NCI-H774 (cell line): ENCODE measurements around the gene YIF1A.

Experiments used
- DNase-seq: peaks from one replicate; lab custom pipeline; 2025; lab: John Stamatoyannopoulos, UW

Gene YIF1A

GRCh38 chr11:66243782-66244535, 45.0 kb downstream of the YIF1A start:
- DNase-seq, result no peak

GRCh38 chr11:66242095-66242765, 46.7 kb downstream of the YIF1A start:
- no peak for DNase-seq

DNA sequence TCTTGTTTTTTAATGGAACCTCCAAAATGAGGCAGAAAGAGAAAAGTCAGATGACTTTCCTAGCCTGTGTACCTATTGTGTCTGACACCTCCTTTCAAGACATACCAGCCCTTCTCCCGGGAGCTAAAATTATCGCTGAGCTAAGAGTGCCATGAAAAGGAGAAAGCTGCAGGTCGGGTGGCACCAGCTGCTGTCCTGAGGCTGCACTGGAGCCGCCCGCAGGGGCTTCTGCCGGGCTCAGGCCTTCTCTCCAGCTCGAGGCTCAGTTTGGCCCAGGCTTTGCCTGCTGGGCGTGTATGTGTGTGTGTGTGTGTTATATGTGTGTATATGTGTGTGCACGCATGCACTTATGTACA, 48.2 kb downstream of the YIF1A start:
- DNase-seq, result no peak

GRCh38 chr11:66239998-66240780, 48.8 kb downstream of the YIF1A start:
- no peak for DNase-seq

DNA sequence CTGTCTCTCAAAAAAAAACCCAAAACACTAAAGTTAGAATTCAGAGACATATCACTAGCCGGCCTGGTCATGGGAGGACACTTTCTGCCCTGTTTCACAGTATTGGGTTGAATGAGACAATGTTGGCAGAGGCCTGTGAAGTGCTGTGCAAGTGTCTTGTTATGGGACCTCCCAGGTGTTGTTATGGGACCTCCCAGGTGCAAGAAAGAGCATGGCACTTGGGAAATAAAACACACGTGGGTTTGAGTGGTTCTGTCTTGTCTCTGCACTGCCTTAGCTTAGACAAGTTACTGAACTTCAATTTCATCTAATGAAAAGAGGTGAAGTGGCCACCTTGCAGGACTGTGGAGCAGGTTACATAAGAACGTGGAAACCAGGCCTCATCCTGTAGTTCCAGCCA, 49.4 kb downstream of the YIF1A start:
- no peak for DNase-seq

DNA sequence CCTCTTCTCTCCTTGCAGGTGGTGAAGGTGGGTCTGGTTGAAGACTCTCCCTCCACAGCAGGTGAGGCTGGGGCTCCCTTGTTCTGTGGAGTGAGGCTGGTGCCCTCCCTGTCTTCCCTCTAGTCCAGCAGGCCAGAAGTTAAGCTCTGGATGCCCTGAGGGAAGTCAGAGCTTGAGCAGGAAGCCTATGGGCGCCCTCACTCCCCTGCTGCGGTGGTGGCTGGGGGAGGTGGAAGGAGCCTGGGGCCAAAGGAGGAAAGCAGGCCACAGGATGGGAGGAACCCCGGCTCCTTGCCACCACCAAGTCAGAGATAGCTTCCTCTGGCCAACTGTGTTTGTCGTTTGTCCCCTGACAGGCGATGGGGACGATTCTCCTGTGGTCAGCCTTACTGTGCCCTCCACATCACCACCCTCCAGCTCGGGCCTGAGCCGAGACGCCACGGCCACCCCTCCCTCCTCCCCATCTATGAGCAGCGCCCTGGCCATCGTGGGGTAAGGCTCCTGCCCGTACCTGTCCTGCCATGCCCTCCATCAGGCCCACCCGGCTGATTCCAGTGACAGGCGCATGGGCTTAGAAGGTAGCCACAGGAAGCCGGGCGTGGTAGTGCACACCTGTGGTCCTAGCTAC, 50.0 kb downstream of the YIF1A start:
- no peak for DNase-seq

- no peak for DNase-seq
These were observed 51.1 kb downstream of the YIF1A start for GRCh38 chr11:66237867-66238266.

DNA sequence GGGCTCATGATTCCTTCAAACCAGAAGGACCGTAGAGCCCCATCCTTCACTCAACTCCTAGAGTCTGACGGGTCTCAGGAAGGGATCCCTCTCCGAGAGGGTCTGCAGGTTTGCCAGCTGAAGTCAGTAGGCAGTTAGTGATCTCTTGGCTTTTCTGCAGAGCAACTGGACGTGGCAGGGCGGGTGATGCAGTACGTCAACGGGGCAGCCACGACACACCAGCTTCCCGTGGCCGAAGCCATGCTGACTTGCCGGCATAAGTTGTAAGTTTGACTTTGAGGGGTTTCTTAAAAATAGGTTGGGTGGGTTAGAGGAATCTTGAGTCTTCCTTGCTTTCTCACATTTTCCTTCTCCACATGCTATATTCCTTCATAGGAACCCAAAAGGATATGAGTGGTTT, 53.8 kb downstream of the YIF1A start:
- DNase-seq, result no peak
